Adipocyte (in vitro differentiated cells): ENCODE measurements around the gene ABL1.

Experiments used
- DNase-seq: peaks from one replicate; pipeline ENCODE4 v3.0.0-alpha.2; 2015; ENCODE audit warnings: low read depth
- H3K27me3 ChIP-seq: replicated peaks from 2 replicates; pipeline ENCODE4 v1.7.0; 2013; ENCODE audit warnings: mild to moderate bottlenecking, low read length, moderate library complexity; ENCODE audit not compliant: control insufficient read depth, insufficient read depth
- H3K36me3 ChIP-seq: 2 replicates; pipeline ENCODE4 v1.7.0; 2013; ENCODE audit warnings: low read length, mild to moderate bottlenecking, moderate library complexity; ENCODE audit not compliant: control insufficient read depth, insufficient read depth, severe bottlenecking
- H3K4me1 ChIP-seq: 2 replicates; pipeline ENCODE4 v1.7.0; 2013; ENCODE audit warnings: mild to moderate bottlenecking, low read length, moderate library complexity; ENCODE audit not compliant: control insufficient read depth, insufficient read depth
- H3K4me3 ChIP-seq: 2 replicates; pipeline ENCODE4 v1.7.0; 2013; ENCODE audit warnings: mild to moderate bottlenecking, low read length, moderate library complexity
- H3K9ac ChIP-seq: 2 replicates; pipeline ENCODE4 v1.7.0; 2013; ENCODE audit warnings: mild to moderate bottlenecking, low read length, moderate library complexity
- H3K9me3 ChIP-seq: 2 replicates; pipeline ENCODE4 v1.7.0; 2013; ENCODE audit warnings: mild to moderate bottlenecking, low read length, moderate library complexity; ENCODE audit not compliant: control insufficient read depth

Gene ABL1

GRCh38 chr9:130854835-130855234, 19.8 kb downstream of the ABL1 start:
- Histone ChIP-seq H3K9me3 (no peaks in the 10 kb centered on the region), H3K9ac (no peak overlapping the region), H3K4me1 (peaks cover 32% of the 10 kb centered on the region), H3K4me3 (no peak overlapping the region), H3K27me3 (no peaks in the 10 kb centered on the region), H3K36me3 (peaks cover 34% of the 10 kb centered on the region)
- no peak for DNase-seq

- Histone ChIP-seq H3K4me1 (peaks cover 48% of the 10 kb centered on the region), H3K9ac (no peak overlapping the region), H3K4me3 (no peak overlapping the region), H3K27me3 (no peaks in the 10 kb centered on the region), H3K36me3 (peaks cover 37% of the 10 kb centered on the region), H3K9me3 (no peaks in the 10 kb centered on the region)
- DNase-seq: no peak
These were observed 21.4 kb downstream of the ABL1 start for GRCh38 chr9:130856474-130856873.

GRCh38 chr9:130857864-130858738, 23.0 kb downstream of the ABL1 start:
- Histone ChIP-seq H3K9ac (peak overlapping the region; percentile 34), H3K27me3 (no peaks in the 10 kb centered on the region), H3K4me3 (peak overlapping the region; percentile 17), H3K4me1 (peaks cover 62% of the 10 kb centered on the region), H3K9me3 (no peaks in the 10 kb centered on the region), H3K36me3 (peaks cover 47% of the 10 kb centered on the region)
- peak; percentile 85 for DNase-seq

- peaks cover 55% of the 10 kb centered on the region for H3K36me3 ChIP-seq
These were observed 24.0 kb downstream of the ABL1 start for GRCh38 chr9:130858739-130859705.

GRCh38 chr9:130860458-130861316, 25.6 kb downstream of the ABL1 start:
- Histone ChIP-seq H3K36me3 (peaks cover 54% of the 10 kb centered on the region), H3K9ac (peak overlapping the region; percentile 63), H3K4me1 (peaks cover 65% of the 10 kb centered on the region), H3K27me3 (no peaks in the 10 kb centered on the region), H3K4me3 (peak overlapping the region; percentile 53), H3K9me3 (no peaks in the 10 kb centered on the region)
- peak; percentile 96 for DNase-seq

More at GRCh38 chr9:130858739-130859705, 24.0 kb downstream of the ABL1 start:
- Histone ChIP-seq H3K4me1 (peaks cover 70% of the 10 kb centered on the region), H3K9ac (peak overlapping the region; percentile 58), H3K9me3 (no peaks in the 10 kb centered on the region), H3K4me3 (no peak overlapping the region), H3K27me3 (no peaks in the 10 kb centered on the region)
- DNase-seq: no peak

GRCh38 chr9:130861372-130862180, 26.5 kb downstream of the ABL1 start:
- peaks cover 69% of the 10 kb centered on the region for H3K4me1 ChIP-seq
- H3K9me3 ChIP-seq: no peaks in the 10 kb centered on the region
- H3K27me3 ChIP-seq: no peaks in the 10 kb centered on the region
- DNase-seq: no peak
- H3K4me3 ChIP-seq: peak overlapping the region; percentile 53
- peaks cover 46% of the 10 kb centered on the region for H3K36me3 ChIP-seq
- H3K9ac ChIP-seq: peak overlapping the region; percentile 53

GRCh38 chr9:130862217-130862616, 27.2 kb downstream of the ABL1 start:
- peak overlapping the region; percentile 7 for H3K9ac ChIP-seq
- peaks cover 39% of the 10 kb centered on the region for H3K36me3 ChIP-seq
- H3K27me3 ChIP-seq: no peaks in the 10 kb centered on the region
- no peak for DNase-seq
- H3K9me3 ChIP-seq: no peaks in the 10 kb centered on the region
- H3K4me3 ChIP-seq: no peak overlapping the region
- H3K4me1 ChIP-seq: peaks cover 72% of the 10 kb centered on the region

- DNase-seq: no peak
- Histone ChIP-seq H3K4me3 (no peak overlapping the region), H3K9ac (peak overlapping the region; percentile 7), H3K9me3 (no peaks in the 10 kb centered on the region), H3K36me3 (peaks cover 38% of the 10 kb centered on the region), H3K4me1 (peaks cover 73% of the 10 kb centered on the region), H3K27me3 (no peaks in the 10 kb centered on the region)
These were observed 27.7 kb downstream of the ABL1 start for GRCh38 chr9:130862747-130863146.

GRCh38 chr9:130864541-130864940, 29.5 kb downstream of the ABL1 start:
- Histone ChIP-seq H3K9me3 (no peaks in the 10 kb centered on the region), H3K4me1 (peaks cover 63% of the 10 kb centered on the region), H3K36me3 (peaks cover 38% of the 10 kb centered on the region), H3K9ac (no peak overlapping the region), H3K27me3 (no peaks in the 10 kb centered on the region), H3K4me3 (no peak overlapping the region)
- DNase-seq: no peak

GRCh38 chr9:130865921-130866320, 30.9 kb downstream of the ABL1 start:
- peaks cover 43% of the 10 kb centered on the region for H3K36me3 ChIP-seq
- no peak for DNase-seq
- H3K27me3 ChIP-seq: no peaks in the 10 kb centered on the region
- no peak overlapping the region for H3K9ac ChIP-seq
- peaks cover 62% of the 10 kb centered on the region for H3K4me1 ChIP-seq
- H3K9me3 ChIP-seq: no peaks in the 10 kb centered on the region
- H3K4me3 ChIP-seq: no peak overlapping the region
